ENCODE results near the gene AMOT. TPM values are rescaled to one million over a fixed set of nuclear protein-coding genes. Genes with fewer than 3 reads are reported as not detected.

AMOT gene
- total and polyA plus RNA-seq, 2 of the 4 experiments (the other 2 are of a cell fraction), result 4.7 to 9.1 TPM

- Histone ChIP-seq H3K4me1 (ENCODE audit: control insufficient read depth, insufficient read depth, low read length) (no peaks in the 10 kb centered on the region), H3K4me3 (ENCODE audit: insufficient read depth, low read depth, low read length) (no peak overlapping the region), H3K18ac (ENCODE audit: low read depth, low read length) (no peak overlapping the region), H3K27ac (ENCODE audit: insufficient read depth, low read length) (no peak overlapping the region), H3K9ac (ENCODE audit: low read depth, low read length) (no peak overlapping the region), H3K56ac (ENCODE audit: extremely low read depth, insufficient read depth, low read length) (no peak overlapping the region), H3K23ac (ENCODE audit: low read depth, low read length) (no peak overlapping the region), H4K20me1 (ENCODE audit: insufficient read depth, low read length) (no peaks in the 10 kb centered on the region), H3K79me1 (ENCODE audit: low read depth in 1 of 2, low read length in 2 of 2) (no peaks in the 10 kb centered on the region), H2BK120ac (ENCODE audit: low read depth, low read length) (no peak overlapping the region), H4K91ac (ENCODE audit: insufficient read depth, low read depth, low read length) (no peak overlapping the region), H2AK5ac (ENCODE audit: low read depth, low read length) (no peak overlapping the region), H3K27me3 (ENCODE audit: control insufficient read depth, insufficient read depth, low read length) (peaks cover 5% of the 10 kb centered on the region; the same call in 1 of the 2 replicates), H2AK9ac (replicated peaks; ENCODE audit: low read depth, low read length, poor library complexity) (no peak overlapping the region), H4K8ac (ENCODE audit: low read depth in 2 of 2, low read length in 2 of 2) (no peak overlapping the region), H2BK15ac (ENCODE audit: low read depth, low read length) (no peak overlapping the region), H3K9me3 (ENCODE audit: control insufficient read depth, insufficient read depth, low read length) (no peaks in the 10 kb centered on the region), H2BK20ac (ENCODE audit: low read depth, low read length) (no peak overlapping the region), H2BK5ac (ENCODE audit: low read depth, low read length, poor library complexity, severe bottlenecking) (no peak overlapping the region), H4K5ac (ENCODE audit: low read depth, low read length) (no peak overlapping the region), H3K9me1 (ENCODE audit: insufficient read depth, low read length) (no peaks in the 10 kb centered on the region), H3K4ac (ENCODE audit: low read depth, low read length) (no peak overlapping the region), H3K36me3 (ENCODE audit: control insufficient read depth, insufficient read depth, low read length) (no peaks in the 10 kb centered on the region), H3K4me2 (ENCODE audit: low read depth, low read length) (no peak overlapping the region), H2AFZ (replicated peaks; ENCODE audit: low read length, poor library complexity) (no peak overlapping the region), H3K14ac (replicated peaks; ENCODE audit: low read depth, low read length) (no peak overlapping the region)
- dilution Hi-C loops (cut with HindIII; ENCODE audit: low sequenced_read_pairs, unreplicated experiment), result no loop called here
- no CpG with 5 or more reads among the region's 1 CpG for WGBS, 2 experiments (ENCODE audit: extremely low coverage in 2 of 2, insufficient read length in 1 of 2)
- no TSS peak for BruUV-seq (replicated peaks)
- in situ Hi-C loops (cut with MboI; ENCODE audit: low sequenced_read_pairs), result no loop called here
- CTCF ChIA-PET, result no interaction called here
- POLR2A ChIA-PET (ENCODE audit: unreplicated experiment), result no interaction called here
- DNase-seq, result peak; percentile 3
- TF ChIP-seq CTCF (conservative IDR thresholded peaks at IDR 0.05; ENCODE audit: low read depth, low read length), result peak; percentile 18; the same call in 1 of the 2 replicates
- no peak for TF ChIP-seq NFE2L2 (IDR thresholded peaks at IDR 0.05; ENCODE audit: low read depth, low read length)
- ATAC-seq (ENCODE audit: low read depth), result 0 out of 2 replicates have a peak, but pooled peaks have one; percentile 29
- intact Hi-C loops (cut with micrococcal nuclease), result no loop called here
Observed at GRCh38 chrX:112874175-112874574, 33.5 kb upstream of the AMOT start.
